22Rv1 (cell line): ENCODE results near the gene FAM47E.

ENCODE experiments used
- ZFX ChIP-seq: fragments of 450-650 bp; IDR thresholded peaks from 2 replicates; pipeline ENCODE4 v1.6.1; 2017; ENCODE audit warnings: antibody characterized with exemption, borderline replicate concordance
- TF ChIP-seq, protein P1 (sequence below): fragments of 450-650 bp; IDR thresholded peaks from 2 replicates; pipeline ENCODE4 v1.5.1; 2017; ENCODE audit warnings: mild to moderate bottlenecking

DNA sequence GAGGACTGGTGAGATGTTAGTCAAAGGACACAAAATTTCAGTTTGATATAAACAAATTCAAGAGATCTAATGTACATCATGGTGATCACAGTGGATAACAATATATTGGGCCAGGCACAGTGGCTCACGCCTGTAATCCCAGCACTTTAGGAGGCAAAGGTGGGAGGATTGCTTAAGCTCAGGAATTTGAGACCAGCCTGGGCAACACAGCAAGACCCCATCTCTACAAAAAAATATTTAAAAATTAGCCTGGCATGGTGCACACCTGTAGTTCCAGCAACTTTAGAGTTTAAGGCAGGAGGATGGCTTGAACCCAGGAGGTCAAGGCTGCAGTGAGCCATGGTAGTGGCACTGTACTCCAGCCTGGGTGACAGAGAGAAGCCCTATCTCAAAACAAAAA lies 46.6 kb upstream of the FAM47E start:
- TF ChIP-seq, protein P1, sequence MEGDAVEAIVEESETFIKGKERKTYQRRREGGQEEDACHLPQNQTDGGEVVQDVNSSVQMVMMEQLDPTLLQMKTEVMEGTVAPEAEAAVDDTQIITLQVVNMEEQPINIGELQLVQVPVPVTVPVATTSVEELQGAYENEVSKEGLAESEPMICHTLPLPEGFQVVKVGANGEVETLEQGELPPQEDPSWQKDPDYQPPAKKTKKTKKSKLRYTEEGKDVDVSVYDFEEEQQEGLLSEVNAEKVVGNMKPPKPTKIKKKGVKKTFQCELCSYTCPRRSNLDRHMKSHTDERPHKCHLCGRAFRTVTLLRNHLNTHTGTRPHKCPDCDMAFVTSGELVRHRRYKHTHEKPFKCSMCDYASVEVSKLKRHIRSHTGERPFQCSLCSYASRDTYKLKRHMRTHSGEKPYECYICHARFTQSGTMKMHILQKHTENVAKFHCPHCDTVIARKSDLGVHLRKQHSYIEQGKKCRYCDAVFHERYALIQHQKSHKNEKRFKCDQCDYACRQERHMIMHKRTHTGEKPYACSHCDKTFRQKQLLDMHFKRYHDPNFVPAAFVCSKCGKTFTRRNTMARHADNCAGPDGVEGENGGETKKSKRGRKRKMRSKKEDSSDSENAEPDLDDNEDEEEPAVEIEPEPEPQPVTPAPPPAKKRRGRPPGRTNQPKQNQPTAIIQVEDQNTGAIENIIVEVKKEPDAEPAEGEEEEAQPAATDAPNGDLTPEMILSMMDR = no peak
- TF ChIP-seq ZFX = no peak
